Stimulated activated CD8-positive, alpha-beta memory T cell treated with anti-CD3 and anti-CD28 coated beads, Interleukin-15, amount 100 ng/mL, for 48 hours (primary cell): ENCODE data around the gene MYCL.

ENCODE experiments used
- DNase-seq, 2 donors: peaks; one replicate each; pipeline ENCODE4 v3.0.0-alpha.2; 2020; ENCODE audit warnings: low read depth in 2 of 2

MYCL gene

DNA sequence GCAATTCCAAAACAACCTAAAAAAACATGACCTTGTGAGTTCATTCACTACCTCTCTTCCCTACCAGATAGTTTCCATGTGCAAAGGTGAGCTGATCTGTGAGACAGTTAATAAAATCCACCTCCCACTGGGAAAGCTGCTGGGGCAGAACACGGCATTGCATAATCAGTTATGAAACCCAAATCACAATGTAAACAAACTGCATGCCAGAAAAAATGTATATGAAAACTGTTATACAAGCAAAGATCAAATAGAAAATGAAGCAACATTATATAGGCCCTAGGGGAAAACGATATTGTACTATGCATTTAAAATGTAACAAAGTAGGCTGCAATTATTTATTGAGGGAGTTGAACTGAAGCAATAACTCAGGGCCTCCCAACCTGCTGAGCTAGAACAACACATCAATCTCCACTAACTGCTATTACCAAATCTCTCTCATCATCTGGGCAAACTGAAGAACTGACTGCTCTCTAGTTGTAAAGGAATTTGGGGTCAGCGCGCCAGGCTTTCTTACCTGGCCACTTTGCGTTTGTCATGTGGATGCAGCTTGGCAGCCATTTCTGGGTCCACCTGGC is 49.4 kb downstream of the MYCL start:
- DNase-seq, result no peak

DNA sequence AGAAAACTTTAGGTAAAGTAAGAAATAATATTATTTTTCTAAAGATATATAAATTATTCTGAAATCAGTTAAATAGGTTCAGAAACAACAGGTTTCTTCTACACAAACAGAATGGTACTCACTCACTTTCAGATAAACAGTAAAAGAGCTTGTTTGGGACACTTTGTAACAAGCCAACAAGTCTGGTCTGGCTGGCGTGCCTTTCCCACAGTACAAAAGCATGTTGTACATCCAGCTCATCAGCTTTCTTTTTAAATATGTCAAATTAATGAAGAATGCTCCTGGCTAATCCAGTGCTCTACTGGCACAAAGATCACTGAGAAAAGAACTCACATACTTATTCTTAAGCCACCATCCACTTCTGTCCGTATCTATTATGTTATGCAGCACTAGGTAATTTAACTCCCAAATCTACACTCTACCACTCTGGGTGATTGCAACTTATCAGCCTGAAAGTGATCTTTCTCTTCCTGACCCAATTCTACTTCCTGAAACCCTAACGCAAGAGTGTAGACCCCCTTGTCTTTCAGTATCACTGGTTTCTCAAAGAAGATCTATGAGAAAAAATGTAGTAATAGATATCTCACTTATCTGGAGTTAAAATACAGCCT is 51.0 kb downstream of the MYCL start:
- DNase-seq, result no peak

DNA sequence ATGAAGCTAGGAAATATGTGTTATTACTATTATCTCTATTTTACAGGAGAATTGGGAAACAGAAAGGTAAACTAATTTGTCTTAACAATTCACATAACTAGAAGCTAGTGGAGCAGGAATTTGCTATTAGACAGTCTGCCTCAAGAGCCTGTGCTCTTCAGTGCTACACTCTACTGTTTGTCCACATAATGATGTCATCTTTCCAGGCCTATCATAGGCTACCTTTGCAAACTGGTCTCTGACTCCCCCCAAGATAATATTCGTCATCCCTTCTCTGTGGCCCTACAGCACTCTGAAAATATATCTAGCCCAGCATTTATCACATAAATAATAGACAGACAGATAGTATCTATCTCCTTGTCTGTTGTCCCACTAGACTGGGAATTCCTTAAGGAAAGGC is 52.5 kb downstream of the MYCL start:
- no peak for DNase-seq

- no peak for DNase-seq
These were observed 53.8 kb downstream of the MYCL start for GRCh38 chr1:39847940-39848339.

GRCh38 chr1:39846796-39847195 is 54.9 kb downstream of the MYCL start:
- DNase-seq, result no peak

DNA sequence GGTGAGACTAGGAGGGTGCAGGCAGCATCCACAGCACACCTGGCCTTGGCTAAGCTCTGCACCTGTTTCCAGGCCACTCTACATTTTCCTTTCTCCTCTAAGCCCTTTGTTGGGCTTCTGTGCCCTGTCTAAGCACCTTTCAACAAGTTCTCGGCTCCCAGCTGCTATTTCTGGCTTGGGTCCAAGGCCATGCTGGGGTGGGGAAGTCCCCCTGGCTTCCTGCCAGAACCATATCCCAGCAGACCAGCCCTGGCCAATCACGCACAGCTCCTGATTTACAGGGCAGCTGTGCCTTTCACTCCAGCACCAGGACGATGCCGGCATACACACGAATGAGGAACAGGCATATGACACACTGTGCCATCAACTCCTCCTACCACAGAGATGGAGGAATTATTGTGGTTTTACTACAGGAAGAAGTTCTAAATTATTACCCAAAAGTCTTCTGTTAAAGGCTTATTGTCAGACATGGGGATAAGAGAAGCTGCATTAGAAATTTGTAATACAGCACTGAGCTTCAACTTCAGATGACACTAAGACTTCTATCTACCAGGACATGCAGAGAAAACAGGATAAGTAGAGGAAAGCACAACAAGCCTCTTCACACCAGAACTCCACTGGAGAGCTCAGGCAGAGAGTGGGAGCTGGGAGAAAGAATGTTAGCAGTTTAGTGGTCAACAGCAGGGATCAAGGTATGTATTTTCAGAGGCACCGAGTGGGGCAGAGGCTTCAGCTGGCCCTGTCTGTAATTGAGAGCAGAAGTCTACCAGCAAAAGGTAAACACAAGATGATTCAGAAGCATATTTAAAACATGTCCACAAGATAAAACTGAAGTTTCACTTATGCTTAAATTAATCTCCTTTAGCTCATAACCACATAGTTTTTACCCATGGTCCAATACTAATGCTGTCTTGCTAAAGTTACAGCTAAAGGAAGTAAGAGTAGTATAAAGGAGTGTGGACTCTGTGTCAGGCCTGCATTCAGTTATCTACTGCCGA is 55.8 kb downstream of the MYCL start:
- peak; percentile 45 to 49 for DNase-seq
